DMS79 treated with DMSO at 0.1 percent for 48 hours (cell line): ENCODE data around the gene TNFRSF4.

Experiments
- DNase-seq: peaks from one replicate; lab custom pipeline; 2025; lab: John Stamatoyannopoulos, UW

TNFRSF4 gene

DNA sequence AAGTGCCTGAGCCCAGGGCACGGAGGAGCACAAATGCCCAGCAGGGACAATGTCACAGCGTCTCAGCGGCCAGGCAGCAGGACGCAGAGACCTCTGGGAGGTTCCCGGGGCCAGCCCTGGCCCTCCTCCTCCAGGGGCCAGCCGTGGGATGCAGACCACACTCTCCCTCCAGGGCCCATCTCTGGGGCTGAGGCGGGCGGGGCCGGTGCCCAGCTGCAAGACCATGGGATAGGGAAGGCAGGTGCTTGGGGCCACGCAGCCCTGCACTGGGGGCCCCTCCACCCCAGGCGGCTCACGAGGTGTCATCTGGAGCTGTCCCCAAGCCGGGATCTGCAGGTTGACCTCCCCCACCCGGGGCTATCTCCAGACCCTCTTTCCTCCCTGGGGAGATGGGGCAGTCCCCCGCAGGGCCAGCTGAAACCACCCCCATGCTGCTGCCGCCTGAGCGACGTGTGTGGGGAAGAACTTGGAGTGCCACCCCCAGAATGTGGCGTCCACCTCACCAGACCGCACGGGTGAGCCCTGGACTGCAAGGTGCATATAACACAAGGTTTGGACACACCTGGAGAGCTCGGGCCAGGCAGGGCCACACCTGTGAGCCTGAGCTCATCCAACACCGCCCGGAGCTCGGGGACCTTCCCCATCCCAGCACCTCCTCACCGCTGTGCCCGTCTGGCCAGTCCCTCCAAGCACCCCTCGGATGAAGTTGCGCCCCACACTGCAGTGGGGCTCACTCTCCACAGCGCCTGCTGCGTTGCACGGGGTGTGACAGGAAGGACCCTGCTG lies 44.3 kb downstream of the TNFRSF4 start:
- no peak for DNase-seq

DNA sequence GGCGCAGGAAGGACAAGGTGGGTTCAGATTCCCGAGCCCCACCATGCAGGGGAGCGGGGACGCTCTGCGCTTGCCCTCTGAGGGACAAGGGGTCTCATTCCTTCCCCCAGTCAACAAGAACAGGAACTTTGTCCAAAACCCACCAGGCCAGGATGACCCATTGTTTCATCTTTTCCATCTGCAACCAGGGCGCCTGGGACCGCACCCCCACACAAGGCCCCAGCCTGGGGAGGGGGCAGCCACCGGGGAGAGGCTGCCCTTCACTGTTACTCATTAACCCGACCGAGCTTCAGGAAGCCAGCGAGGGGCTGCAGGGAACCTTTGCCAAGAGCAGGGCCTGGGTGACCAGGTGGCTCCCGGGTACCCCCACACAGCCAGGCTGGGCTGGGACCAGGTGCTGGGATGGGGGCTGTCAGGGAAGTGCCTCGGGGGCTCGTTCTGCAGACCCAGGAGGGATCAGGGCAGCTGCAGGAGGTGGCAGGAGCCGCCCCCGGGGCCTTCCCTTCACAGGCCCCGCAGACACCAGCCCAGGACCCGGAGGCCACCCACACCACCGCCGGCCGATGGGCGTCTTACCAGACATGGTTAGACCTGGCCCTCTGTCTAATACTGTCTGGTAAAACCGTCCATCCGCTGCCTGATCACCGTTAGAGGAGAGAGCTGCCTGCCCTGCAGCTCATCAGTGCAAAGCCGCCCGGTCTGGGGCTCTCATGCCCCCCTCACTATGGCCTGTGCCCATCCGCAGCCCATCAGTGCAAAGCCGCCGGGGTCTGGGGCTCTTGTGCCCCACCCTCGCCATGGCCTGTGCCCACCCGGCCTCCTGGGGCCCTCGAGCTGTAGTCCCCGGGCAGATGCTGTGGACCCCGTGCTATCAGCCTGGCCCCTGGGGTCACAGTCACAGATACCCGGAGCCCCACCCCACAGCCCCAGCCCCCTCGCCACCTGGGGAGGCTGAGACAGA lies 45.2 kb downstream of the TNFRSF4 start:
- DNase-seq, result no peak

DNA sequence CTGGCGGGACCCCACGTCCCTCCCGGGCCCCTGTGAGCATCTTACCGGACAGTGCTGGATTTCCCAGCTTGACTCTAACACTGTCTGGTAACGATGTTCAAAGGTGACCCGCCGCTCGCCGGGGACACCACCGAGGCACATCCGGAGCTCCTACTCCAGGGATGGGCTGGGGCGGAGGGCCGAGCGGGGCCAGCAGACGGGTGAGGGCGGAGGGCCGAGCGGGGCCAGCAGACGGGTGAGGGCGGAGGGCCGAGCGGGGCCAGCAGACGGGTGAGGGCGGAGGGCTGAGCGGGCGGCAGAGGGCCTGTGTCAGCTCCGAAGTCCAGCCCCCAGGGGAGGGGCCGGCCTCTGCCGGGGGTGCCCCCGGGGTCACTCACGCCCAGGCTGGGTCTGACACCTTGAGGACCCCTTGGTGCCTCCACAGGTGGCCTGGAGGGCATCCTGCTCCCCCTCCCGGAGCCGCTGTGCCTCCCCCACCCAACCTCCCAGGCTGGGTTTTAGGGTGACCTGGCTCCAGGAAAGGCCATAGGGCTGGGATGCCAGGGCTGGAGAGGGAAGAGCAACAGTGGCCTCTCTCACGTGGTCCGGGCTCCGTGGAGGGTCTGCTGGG lies 46.0 kb downstream of the TNFRSF4 start:
- DNase-seq, result no peak

DNA sequence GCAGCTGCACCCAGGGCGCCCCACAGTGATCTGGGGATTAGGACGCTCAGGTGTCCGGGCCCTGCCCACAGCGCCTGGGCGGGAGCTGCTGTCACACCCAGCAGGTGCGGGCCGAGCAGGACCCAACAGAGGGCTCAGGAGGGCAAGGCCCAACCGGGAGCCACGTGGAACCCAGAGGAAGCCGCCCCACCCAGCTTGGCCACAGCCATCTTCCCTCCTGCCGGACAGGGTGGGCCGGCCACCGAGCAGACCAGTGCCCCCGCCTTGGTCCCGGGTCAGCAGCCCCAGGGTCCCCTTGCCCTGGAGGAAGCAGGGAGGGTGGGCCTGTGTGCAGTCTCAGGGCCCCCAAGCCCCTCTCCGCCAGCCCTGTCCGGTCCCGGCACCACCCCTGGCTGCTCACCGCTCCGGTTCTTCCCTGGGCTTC lies 46.5 kb downstream of the TNFRSF4 start:
- DNase-seq, result no peak

DNA sequence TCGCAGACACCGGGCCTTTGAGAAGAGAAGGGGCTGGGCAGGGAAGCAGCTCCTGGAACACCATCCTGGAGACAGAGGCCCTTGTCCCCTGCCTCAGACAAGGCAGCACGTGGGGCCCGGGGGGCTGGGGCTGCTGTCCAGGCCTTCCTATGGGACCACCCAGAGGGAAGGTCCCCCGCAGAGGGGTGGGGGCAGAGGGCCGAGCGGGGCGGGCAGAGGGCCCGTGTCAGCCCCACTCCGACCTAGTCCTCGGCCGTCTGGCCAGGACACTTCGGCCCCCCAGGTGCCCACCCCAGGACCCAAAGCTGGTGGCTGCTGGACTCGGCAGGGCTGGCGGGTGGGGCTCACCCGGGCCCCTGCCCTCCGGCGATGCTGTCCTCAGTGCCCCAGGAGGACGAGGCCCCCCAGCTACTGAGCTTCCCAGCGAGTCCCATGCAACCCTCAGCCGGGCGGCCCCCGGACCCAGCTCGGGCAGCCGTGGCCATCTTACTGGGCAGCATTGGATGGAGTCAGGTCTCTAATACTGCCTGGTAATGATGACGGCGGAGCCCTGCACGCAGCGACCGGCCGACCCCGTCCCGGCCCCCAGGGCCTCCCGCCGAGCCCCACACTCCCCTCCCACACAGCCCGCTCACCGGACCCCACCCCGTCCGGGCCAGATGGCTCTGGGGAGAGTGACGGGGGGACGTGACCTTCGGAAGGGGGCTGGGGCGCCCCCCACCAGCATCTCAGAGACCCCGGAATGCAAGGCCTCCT lies 47.1 kb downstream of the TNFRSF4 start:
- DNase-seq, result no peak

DNA sequence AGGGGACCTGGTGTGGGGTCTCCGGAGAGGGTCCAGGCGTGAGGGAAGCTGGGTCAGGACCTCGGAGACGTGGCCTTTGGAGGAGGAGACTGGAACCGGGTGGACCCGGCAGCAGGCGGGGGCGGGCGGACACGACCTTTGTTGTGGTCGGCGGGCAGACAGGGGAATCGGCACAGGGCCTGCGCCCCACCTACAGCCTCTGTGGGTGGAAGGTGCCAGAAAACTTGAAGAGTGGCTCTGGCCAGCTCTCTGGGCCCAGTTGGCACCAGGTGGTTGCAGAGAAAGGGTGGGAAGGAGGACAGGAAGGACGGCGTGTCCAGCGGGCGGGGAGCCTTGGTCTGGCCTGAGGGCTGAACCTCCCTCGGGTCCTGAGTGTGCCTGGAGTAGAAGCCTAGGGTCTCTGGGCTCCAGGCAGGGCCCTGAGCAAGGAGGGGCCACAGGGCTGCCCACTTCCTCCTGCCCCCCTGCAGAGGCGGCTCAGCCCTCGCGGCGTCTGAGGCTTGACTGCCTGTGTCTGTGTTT lies 48.0 kb downstream of the TNFRSF4 start:
- DNase-seq, result no peak

DNA sequence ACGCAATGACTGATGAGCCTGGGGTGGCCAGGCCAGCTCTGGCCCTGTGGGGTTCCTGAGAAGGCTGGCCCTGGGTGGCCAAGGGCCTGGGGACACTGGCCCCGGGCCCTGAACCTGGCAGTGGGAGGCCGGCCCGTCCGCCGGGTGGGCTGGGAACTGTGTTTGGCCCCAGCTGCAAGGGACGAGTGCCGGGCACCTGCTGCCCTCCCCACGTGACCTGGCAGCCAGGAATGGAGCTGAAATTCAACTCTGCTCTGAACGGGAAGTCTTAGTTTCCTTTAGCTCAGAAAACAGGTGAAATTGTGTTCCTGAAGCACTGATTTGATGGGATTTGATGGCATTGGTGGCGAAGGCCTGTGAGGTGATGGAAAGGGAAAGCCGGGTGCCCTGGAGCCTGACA lies 48.5 kb downstream of the TNFRSF4 start:
- DNase-seq, result peak; percentile 45

DNA sequence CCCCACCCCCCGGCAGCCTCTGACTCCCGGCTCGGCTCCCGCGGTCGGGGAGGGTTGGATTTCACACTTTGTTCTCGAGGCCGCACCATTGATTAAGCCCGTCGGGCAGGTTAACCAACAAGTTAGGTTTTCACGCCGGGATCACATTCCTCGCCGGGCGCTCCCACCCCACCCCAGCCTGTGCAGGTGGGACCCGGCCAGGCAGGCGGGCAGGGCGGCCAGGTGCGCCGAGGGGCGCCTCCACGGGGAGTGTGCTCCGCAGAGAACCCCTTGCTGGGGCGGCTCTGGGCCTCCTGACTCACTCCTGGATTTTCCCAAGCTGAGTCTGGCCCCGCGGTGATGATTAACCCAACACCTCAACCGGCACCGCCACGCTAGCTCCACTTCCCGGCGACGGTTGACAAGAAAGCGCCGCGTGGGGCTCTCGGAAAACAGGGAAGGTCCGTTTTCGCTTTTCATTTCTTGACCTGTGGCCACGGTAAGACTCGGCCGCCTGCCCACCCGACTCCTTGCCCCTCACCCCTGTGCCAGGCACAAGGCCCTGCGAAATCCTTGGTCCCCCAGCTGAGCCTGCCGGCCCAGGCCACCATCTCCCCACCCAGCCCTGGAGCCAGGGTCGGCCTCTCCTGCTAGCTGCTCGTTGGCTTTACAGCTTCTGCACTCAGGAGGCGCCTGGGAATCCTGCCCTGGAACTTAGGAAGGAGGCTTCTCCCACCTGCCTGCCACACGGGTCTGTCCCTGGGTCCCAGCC lies 49.1 kb downstream of the TNFRSF4 start:
- DNase-seq, result peak; percentile 10

DNA sequence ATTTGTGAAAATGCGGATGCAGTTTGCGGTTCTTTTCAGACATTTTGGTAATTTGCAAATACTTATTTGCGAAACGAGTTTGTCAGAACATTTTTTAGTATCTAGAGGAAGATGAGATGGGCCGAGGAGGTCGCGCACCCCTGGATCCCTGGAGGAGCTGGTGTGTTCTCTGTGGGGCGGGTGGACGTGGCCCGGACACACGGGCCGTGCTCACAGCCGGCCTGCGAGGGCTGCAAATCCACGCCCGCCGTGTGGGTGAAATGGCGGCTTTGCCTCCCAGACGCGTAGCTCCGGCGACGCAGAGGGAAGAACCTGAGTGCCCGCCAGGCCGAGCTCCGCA lies 49.6 kb downstream of the TNFRSF4 start:
- no peak for DNase-seq

DNA sequence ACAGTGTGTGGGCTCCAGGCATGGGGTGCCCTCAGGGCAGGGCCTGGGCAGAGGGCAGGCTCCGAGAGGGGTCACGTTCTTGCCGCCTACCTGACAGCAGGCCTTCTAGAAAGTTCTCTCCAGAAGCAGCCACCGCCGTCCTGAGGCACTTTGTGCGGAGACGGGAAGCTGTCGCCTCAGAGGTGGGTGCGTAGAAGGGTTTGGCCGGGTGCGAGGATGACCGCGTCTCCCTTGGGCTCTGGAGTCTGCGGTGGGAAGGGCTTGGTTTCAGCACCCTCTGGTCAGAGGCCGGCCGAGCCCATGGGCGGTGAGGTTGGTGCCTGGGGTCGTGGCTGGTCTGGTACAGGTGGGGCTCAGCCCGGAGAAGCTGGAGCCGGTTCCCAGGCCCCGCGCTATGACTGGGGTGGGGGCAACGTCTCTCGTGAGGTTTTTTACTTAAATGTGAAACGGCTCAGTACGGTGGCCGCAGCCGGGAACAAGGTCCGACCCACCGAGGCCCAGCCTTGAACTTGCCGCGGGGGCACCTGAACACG lies 50.3 kb downstream of the TNFRSF4 start:
- peak; percentile 27 for DNase-seq

DNA sequence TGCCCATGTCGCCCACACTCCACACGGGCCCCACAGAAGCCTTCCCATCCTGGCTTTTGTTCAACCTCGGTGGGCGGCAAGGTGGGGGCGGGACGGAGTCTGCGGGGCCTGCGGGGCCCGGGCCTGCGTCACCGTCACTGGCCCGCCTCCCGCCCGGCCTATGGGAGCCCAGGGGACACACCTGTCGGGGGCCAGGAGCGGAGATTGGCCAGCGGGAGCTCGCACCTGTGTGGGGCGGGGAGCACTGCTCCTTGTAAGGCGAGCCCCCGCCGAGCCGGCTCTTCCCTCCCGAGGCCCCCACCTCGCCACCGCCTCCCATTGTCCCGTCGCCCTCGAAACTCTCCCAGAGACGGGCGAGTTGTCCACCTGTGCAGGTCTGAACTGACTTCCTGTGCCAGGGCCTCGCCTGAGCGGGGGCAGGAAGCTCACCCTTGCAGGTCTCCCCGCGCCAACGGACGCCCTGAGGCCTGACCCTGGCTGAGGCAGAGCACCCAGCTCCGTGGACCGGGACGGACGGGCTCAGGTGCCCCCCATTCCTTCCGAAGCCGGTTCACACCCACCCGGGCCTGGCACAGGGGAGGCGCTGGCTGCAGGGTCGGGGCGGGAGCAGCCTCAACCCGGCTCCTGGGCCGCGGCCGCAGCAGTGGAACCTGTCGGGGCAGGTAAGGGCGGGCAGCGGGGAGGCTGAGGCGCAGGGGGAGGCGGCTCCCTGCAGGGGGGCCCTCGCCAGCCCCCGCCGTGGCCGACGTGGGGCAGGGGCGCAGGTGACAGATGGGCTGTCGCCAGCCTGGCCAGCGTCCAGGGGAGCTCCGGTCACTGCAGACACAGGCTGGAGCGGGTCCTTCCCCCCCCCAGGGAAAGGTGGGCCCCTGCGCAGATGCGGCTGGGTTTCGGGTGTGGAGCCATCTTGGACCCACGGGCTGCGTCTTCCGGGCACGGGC lies 51.1 kb downstream of the TNFRSF4 start:
- DNase-seq, result peak; percentile 96

DNA sequence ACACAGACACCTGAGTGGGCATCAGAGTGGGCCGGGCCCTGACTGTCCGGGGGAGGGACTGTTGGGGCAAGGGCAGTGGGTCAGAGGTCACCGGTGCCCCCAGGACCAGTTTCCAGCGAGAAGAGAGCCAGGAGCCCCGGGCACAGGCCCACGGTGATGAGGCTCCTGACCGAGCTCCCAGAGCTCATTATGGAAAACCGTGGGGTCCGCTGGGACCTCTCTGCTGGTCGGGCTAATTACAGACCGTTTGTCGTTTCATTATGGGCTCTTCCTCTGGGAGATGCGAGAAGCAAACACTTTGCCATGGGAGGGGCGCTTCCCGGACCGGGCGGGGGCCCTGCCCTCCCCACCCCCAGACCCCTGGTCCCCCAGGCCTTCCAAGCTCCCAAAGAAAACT lies 52.3 kb downstream of the TNFRSF4 start:
- no peak for DNase-seq
